C1 segment of cervical spinal cord (tissue), 14 donors: ENCODE measurements around the gene KIRREL3.

Source experiments
- DNase-seq, 14 donors: peaks; one replicate each; lab custom pipeline; 2025; lab: John Stamatoyannopoulos, UW

The KIRREL3 gene

DNA sequence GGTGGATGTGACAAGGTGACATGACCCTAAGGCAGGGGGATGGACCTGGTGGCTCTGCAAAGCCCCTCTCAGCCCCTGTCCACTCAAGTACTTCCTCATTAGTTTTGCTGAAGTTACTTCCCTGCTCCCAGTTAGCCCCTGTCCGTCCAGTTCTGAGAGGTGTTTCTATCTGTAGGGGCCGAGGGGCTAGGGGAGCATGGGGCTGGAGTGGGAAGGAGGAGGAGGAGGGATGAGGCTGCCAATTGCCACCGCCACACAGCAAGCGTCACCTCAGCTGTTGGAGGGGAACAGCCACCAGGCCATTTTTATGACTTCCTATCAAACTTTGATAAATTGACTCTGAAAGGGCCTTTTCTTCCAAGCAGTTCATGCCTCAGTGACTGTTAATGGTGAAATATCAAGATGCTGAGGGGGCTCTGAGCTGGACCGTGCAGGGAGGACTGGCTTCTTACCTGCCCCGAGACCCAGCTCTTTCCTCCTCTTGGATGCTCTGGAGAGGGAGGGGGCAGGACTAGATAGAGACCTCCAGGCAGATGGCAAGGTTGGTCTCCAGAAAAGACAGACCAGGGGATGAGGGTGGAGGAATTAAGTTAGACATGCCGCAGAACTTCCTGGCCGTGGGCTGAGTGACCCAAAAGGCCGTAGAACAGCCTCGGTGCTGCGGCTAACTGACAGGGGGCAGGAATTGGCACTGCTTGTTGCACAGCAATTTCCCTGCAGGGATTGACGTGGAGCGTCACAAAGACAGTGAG lies 508.1 kb downstream of the KIRREL3 start:
- no peak for DNase-seq

DNA sequence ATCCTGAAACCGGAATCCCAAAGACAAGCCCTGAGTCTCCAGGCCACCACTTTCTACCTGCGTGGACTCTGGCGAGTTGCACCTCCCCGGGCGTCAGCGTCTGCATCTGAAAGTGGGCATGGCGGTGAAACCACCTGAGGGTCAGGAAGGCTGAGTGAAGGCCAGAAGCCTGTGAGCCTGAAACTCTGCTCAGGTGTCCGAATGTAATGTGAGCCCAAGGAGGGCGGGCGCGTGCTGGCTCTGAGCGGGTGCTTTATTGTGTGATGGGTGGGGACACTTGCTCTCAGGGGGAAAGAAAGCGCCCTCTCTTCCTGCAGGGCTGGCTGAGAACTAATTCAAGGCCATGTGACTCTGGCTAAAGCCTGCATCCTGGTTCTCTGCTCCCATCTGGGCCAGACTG lies 509.5 kb downstream of the KIRREL3 start:
- DNase-seq = no peak

DNA sequence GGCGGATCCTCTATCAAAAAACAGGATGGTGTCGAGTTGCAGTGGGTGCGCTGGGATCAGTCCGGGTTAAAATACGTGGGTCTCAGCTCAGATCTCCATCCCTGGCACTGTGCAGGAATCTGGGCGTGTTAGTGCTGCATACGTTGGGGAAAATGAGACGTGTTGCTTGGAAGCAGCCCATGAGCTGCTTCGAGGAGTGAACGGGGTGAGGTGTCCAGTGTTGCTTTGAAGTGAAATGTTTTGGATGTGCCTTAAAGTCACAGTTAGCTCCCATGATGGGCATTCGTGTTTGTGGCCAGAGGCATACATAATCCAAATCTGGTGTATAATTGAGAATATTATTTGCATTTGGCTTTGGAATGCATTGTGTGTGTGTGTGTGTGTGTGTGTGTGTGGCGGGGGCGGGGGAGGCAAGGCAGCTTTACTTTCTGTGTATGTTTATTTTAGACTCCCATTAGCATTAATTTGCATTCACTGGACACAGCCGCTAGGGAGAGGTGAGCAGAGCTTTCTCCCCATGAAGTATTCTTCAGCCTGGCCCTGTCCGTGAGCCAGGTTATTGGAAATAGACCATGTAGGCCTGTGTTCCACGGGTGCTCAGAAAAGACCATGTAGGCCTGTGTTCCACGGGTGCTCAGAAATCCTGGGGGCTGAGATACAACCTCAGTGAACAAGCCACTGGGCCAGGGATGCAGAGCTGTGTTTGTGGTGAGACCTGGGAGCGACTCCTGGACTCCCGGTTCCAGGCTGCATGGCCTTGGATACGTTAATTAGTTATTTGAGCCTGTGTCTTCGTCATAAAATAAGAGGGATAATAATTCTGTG lies 510.5 kb downstream of the KIRREL3 start:
- no peak for DNase-seq

DNA sequence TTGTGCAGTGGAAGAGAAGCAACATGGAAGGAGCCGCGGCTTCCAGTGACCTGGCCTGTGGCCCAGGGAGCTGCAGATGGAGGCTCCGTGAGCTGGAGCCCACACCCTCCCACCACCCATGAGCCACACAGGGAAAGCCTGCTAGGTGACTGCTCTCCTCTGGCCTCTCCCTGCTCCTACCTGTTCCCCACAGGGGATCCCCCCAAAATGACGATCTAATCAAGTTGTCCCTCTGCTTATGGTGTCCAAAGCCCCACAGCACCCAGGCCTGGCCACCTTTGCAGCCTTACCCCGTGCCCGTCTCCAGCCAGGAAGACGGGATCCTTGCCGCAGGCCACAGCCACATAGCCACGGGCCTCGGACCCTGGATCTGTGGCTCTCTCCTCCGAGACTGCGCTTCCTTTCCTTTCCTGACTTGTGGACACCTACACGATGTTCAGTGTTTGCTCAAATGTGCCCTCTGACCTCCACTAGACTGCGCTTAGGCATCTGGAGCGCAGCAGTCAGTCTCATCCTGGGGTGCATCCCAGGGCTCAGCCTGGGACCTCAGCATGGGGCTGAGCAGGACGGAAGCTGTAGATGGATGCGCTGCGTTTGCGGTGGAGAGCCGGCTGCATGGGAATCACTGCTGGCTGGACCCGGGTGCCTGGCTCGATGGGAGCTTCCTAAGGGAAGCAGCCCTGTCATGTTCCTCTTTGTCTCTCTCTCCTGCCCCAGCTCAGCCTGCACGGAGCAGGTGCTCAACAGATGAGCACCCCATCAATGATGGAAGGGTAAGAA lies 511.8 kb downstream of the KIRREL3 start:
- DNase-seq = no peak

DNA sequence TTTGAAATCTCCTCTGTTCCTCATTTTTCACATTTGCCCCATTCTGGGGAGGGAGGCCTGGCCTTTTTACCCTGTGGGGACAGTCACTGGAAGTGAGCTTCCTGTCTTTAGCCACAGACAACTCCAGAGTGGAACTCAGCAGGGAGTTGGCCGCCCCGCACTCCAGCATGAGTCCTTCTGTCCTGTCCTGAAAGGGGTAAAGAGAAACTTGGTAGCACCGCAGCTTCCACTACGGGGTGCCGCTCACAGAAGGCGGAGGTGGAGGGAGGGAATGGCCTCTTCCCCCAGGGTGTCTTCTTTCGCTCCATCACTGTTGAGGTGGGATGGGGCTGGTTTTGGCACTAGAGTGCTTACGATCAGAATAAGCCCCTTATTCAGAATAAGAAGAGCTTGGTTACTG lies 512.9 kb downstream of the KIRREL3 start:
- no peak for DNase-seq

DNA sequence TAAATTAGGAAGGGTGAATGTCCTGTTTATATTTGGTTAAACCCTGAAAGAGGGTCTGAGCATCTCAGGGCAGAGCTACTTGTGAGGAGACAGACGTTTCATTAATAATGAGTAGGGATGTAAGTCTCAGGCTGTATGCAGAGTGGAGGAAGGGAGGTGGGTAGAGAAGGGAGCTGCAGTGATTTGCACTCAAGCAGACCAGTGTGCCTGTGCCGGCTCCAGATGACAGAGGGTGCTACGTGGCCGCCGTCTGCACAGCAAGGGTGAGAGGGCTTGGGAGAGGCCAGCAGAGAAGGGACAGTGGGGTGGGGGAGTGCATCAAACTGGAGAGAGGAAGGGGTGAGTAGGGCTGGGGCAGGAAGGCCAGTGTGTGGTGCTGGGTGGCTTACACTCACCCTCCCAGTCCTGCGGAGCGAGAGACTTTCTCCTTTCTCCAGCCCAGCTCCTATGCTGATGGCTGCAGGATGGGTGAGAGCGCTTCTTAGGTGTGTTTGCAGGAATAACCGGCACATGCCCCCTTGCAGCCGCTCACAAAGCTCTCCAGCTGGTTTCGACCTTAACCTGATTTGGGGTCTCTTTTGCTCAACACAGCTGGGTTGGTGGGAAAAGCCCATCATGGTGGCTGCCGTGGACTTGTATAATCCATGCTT lies 514.5 kb downstream of the KIRREL3 start:
- DNase-seq = no peak

DNA sequence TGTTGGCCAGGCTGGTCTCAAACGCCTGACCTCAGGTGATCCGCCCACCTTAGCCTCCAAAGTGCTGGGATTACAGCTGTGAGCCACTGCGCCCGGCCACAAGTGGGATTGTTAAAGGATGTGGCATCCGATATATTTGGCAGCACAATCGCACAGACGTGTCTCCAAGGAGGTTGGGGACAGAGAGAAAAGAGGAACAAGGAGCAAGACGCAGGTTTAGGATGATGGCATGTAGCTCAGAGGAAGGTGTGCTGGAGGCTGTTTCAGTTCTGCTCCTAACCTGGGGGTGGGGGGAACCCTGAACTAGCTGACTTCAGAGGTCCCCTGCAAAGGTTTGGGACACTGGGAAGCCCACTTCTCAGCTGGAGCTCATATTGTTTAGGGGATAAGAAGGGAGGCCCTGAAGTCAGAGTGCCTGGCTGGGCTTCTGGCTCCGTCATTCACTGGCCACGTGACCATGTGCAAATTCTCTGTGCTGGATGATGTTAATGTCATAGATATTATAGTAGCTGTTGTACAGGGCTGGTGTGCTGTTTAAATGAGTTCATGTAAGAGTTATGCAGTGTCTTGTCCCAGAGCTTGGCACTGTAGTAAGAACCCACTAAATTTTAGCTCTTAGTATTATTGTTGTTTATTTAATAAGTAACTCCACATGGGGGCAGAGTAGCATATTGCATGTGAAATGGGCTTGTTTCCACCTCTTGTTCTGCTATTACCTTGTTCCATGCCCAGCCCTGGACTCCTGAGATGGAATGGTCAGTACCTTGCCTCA lies 515.4 kb downstream of the KIRREL3 start:
- DNase-seq = no peak

DNA sequence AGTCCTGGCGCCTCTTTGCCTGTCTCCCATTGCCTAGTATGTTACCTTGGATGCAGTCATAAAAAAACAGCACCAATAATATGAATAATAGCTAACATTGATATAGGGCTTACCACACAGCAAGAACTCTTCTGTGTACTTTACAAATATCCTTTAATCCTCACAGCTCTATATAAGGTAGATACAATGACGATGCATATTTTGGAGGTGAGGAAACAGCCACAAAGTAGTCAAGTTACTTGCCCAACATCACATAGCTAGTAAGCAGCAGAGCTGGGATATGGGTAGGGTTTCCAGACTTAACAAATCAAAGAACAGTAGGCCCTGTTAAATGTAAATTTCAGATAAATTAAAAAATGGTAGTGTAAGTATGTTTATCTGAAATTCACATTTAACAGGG lies 516.3 kb downstream of the KIRREL3 start:
- no peak for DNase-seq

DNA sequence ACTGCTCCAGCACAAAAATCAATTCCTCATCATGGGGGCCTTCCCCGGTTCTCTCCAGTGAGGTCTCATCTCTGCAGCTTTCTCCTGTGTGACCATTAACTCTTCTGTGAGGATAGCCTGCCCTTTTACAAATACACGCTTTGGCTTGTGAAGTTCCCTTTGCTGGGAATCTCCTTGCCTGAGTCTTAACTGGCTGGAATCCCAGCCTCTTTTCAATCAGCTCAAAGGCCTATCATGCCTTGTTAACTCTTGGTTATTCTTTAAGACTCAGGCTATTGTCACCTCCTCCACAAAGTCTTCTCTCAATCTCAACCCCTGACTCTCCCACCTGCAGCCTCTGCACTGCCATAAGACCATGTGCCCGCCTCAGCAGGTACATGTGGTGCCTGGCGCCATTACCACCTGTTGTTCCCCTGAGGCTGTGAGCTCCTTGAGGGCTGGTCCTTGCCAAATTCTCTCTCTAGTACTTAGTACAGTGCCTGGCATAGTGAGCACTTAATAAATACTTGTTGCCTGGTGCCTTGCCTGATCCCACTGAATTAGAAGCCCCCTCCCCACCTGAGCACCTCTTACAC lies 516.9 kb downstream of the KIRREL3 start:
- DNase-seq = no peak

DNA sequence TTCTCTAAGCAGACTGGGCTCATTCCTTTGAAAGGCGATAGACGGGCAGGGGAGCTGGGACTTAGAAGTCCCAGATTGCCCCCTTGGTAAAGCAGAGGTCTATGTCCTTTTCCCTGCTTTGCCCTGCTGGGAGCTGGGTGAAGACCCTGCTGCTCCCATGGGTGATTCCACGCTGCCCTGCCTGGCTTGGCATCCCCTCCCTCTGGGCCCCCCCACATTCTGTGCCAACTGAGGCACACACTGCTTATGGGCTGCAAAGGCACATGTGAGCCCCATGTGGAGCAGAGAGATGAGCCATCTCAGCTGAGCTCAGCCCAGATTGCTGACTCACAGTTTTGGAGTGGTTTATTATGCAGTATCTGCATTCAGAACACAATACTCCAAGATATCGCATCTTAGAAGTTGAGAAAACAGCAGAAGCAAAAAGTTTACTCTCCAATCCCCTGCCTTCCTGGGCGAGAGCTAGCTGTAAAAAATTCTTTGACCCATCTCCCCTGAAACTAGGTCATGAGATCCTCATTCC lies 517.9 kb downstream of the KIRREL3 start:
- no peak for DNase-seq

DNA sequence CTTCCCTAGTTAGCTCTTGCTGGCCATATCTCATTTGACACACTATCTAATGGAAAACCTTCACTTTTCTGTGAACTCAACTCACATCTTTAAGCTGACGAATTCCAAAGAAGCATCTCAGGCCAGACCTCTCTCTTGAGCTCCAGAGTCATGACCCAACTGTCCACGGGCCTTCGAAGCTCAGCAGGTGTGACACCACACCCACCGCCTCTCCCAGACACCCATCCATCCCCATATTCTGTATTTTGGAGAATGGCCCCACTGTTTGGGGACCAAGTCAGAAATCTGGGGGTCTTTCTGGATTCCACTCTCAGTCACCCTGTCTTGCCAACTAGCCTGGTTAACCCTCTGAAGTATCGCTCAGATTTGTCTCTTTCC lies 519.3 kb downstream of the KIRREL3 start:
- no peak for DNase-seq

DNA sequence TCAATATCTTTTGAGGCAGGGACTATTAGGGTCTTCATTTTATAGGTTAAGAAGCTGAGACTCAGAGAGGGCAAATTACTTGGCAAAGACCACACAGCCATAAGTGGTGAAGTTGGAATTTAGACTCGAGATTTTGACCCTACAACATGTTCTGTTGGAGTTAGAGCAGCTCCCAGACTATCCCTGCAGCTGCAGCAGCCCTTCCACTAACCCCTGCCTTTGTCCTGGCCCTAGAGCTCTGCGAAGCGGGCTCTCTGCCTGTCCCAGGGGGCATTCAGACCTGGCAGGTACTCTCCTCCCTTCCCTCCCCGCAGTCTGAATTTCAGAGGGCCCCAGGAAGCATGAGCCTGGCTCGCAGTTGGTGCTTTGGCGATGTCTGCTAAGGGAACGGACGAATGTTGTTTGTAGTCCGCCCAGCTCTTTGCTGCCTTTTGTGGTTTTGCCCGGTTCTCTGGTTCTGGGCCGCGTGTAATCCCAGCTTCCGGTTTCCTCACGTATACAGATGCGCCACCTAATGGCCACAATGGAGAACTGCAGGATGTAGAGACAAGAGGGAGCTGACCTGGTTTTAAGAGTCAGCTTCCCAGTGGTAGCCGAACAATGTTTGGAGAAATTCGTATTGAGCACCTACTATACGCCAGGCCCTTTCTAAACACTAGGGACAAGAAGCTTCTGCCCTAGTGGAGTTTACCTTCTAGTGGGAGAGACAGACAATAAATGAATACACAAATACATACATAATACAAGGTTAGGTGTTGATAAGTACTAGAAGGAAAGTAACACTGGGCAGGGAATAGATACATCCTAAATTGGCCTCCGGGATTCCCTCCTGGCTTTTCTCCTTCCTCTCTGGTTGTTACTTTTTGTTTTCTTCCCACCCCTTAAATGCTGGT lies 519.9 kb downstream of the KIRREL3 start:
- peak in 12 of 14 donors; percentile 33 to 81 (median 66) for DNase-seq

DNA sequence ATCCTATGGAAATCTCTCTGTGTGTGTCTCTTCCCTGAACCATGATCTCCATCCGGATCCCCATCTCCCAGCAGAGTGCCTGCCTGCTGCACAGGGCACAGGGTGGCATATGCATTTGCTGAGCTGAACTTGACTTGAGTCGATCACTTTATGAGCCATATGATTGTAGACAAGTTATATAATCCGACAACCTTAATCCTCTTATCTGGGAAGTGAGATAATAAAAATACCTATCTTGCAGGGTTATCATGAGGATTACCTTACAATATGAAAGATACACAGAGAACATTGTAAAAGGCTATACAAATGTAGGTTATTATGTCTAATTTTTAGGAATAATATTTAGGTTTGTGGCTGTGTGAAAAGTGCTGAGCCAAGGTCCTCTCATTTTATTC lies 520.6 kb downstream of the KIRREL3 start:
- no peak for DNase-seq

DNA sequence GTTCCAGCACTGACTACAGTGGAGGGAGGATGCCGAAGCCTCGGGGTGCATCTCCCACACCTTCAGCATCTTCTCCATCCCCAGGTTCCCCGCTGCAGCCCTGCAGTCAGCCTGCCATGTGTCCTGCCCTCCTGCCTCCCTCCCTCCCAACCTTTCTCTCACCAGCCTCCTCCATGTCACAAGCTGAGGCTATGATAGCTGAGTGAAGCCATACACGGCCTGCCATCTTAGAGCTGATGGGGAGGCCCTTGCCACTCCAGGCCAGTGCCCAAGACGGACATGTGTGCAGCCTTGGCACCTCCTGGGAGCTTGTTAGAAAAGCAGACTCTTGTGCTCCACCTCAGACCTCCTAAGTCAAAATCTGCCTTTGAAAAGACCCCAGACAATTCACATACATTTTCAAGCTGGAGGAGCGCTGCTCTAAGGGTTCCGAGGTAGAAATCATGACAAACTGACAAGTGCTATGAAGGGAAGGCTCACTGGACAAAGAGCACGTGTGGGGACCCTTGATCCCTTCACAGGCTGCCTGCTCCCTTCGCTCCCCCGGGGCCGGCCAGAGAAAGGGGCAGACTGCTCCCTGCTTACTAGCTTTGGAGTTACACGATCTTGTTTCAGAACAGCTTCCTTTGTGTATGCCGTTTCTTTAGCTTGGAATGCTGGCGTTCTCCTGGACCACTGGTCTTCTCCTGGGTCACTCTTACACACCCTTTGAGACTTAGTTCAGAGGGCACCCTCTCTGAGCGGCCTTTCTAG lies 521.2 kb downstream of the KIRREL3 start:
- DNase-seq = no peak

DNA sequence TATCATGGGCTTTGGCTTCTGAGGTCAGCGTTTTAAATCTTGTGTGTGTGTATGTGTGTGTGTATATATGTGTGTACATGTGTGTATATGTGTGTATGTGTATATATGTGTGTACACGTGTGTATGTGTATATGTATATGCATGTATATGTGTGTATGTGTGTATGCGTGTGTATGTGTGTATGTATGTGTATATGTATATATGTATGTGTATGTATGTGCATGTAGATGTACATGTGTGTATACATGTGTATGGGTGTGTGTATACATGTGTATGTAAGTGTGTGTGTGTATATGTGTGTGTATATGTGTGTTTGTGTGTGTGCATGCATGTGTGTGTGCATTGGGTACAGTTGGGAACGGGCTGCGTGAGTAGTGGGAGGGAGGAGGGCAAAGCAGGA lies 522.1 kb downstream of the KIRREL3 start:
- no peak for DNase-seq

DNA sequence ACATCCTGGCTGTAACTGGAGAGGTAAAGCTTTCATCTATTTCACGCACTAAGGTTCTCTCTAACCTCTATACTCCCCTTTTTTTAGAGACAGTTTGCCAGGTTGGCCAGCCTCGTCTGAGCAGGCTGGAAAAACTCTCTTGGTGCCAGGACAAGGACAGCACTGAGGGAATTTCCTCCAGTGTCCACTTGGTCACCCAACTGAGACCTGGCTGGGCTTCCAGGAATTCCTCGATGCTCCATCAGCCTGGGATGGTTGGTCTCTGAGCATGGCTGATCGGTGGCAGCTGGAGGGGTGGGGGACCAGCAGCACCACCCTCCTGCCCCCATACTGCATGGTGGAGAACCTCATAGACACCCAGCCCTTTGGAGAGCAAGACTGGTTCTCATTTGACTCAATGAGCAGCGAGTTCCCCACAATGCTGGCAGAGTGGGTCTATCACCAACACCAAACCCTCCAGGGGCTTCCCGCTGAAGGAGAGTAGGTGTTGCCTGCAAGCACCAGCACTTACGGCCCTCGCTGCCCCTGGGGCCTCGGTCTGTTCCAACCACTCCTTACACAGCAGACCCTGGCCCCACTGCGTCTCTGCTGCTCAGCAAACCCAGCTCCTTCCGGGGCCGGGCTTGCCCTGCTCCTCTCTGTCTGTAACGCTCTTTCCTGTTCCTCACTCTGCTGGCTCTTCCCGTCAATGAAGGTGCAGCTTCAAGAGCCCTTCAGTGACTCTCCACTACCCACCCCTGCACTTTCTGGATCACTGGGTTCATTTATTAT lies 522.9 kb downstream of the KIRREL3 start:
- DNase-seq = no peak

DNA sequence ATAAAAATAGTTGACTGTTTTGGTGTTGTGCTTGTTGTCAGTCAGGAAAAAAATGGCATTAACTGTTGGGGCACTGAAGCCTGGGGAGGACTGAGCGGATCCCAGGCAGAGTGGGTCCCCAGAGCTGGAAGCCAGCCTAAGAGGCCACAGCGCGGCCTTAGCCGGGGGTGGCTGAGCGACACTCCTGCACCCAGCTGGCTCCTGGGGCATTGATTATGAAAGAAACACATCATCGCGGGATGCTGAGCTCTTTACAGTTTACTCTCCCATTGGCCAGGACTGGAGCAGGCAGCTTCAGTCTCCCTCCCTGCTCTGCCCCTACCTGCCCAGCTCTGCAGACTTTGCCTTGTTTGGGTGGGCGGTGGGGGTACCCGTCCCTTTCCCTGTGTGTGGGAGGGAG lies 523.6 kb downstream of the KIRREL3 start:
- DNase-seq = no peak
